ENCODE data around the gene CFB.
"Not testable (repeated sequence)": the region's sequence is repeated elsewhere in the genome, so short reads cannot be mapped to it uniquely, and the experiment has no call there.

The CFB gene

DNA sequence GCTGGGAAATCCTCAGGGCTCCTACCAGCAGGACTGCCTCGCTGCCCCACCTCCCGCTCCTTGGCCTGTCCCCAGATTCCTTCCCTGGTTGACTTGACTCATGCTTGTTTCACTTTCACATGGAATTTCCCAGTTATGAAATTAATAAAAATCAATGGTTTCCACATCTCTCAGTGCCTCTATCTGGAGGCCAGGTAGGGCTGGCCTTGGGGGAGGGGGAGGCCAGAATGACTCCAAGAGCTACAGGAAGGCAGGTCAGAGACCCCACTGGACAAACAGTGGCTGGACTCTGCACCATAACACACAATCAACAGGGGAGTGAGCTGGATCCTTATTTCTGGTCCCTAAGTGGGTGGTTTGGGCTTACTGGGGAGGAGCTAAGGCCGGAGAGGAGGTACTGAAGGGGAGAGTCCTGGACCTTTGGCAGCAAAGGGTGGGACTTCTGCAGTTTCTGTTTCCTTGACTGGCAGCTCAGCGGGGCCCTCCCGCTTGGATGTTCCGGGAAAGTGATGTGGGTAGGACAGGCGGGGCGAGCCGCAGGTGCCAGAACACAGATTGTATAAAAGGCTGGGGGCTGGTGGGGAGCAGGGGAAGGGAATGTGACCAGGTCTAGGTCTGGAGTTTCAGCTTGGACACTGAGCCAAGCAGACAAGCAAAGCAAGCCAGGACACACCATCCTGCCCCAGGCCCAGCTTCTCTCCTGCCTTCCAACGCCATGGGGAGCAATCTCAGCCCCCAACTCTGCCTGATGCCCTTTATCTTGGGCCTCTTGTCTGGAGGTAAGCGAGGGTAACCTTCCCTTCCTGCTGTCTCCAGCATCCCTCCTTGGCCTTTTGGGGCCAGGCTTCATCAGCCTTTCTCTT lies at the start of gene CFB:
Gene CFB, plus strand, starts transcription at position 589 of the 863 bp plus-strand sequence. Its CDS starts 127 bp downstream, at position 716.
- peak in 1 of 2 experiments; percentile 24 for DNase-seq

DNA sequence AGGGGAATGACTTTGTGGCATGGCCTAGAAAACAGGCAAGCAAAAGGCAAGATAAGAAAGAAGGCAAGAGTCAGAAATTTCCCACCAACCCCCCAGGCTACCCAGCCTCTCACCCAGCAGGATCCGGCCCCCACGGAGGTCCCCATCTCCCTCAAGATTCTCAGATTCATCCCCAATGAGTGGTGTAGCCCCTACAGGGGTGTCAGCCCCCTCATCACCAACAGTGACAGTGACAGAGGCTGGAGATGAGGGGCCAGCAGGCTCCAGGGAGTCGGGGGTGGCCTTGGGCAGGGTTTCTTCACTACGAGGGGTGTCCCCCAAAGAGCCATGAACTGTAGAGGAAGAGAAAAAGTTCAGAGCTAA lies 49.4 kb upstream of the CFB start:
- DNase-seq = no peak

DNA sequence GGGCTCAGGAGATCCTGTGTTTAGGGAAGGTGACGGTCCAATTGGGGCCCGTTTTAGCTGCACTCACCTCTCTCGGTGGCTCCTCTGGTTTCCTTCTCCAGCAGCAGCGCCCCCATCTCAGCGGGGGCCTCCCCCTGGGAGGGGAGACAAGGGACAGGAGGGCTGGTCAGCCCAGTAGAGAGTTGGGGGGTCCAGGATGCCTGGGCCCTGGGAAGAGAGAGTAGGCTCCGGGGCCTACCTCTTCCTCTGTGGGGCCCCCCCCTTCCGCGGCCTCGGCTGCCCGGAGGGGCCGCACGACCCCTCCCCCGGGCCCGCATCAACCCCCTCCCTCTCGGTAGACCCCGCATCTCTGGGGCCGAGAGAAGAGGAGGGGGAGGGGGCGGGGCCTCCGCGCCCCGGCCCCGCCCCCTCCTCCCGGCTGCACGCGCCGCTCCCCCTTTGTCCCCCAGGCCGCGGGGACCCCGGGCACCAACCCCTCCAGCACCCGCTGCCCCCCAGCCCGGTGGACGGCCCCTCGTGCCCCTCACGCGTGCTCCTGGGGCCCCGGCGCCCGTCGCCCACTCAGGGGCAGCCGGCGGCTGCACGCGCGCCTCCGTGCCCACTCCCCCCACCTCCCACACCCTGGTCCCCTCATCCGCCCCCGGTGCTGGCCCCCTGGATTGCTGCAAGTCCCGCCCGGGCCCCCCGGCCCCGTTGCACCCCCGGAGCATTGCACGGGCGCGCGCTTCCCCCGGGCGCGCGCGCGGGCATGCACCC lies 48.9 kb upstream of the CFB start:
- no peak for DNase-seq

DNA sequence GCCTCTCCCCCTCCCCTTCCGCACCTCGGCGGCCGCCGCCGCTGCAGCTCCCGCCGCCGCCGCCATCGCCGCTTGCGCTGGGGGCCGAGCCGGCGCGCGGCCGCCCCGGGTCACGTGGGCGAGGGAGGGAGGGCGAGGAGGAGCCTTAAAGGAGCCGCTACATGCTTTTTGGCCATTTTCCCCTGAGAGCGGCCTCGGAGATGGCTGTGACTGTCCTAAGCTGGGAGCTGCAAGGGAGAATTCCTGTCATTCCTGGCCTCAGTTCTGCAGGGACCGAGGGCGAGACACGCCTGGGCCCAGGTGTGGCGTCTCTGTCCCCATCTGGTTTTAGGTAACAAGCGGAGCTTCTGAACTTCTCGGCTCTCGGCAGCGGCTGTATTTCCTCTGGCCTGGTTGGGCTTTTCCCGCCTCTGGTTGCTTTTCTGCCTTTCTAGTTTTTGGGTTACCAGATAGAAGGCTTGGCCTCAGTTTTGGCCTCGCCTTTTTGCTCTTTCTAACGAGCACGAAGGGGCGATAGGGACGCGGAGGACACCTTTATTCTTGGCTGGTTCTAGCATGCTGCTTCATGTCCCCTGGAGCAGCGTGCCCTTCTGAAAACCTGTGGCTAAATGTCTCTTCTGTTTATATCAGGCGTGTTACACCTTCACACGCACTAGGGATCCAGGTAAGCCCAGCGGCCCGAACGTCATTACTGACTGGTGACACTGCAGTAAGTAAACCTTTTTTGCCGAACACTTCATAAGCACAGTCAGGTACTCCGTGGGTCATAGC lies 48.1 kb upstream of the CFB start, which contains the start of gene EHMT2:
Gene EHMT2, minus strand, starts transcription at position 87 of the 771 bp plus-strand sequence. Its CDS starts 21 bp downstream, at position 66.
- DNase-seq = peak; percentile 83 to 86

DNA sequence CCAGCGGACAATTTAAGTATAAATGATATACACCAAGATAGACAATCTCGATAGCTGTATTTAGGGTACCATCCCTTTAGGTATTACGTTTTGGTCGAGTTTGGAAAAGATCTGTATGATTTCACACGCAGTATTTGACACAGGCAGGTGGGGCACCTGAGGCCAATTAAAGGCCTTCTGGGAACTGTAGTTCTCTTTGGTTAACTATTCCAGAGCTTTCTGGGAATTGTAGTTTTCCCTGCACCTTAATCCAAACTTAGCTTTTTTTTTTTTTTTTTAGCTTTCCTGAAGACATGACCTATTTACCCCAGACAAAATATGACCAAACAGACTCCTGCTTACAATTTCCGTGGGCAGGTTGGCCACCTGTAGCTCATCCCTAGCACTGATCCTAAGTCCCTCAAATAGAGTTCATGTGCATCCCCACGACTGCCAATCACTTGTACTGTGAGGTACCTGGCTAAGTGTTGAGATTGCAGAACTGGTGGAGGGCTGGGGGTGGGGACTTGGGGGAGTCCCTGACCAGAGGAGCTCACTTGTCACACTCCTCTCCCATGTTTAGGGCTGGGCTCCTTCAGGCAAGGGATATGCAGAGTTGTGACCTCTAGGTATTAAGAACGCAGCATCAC lies 47.4 kb upstream of the CFB start:
- DNase-seq = peak in 1 of 2 experiments; percentile 32

DNA sequence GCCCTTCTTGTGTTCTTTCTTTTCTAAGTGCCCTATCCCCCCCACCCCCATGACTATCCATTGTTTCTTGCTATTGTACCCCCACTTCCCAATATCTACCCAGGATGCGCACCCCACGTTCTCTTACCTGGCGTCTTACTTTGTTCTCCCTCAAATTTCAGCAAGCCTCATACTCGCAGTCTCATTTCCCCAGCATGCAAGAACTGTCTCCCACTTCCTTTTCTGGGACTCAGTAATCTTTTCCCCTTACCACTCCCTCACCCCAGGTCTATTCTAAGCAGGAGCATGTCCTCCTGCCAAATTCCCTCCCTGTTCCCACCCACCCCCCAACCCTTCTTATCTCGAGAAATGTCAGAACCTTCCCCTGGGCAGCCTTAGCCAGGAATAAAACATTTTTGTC lies 46.7 kb upstream of the CFB start:
- no peak for DNase-seq

DNA sequence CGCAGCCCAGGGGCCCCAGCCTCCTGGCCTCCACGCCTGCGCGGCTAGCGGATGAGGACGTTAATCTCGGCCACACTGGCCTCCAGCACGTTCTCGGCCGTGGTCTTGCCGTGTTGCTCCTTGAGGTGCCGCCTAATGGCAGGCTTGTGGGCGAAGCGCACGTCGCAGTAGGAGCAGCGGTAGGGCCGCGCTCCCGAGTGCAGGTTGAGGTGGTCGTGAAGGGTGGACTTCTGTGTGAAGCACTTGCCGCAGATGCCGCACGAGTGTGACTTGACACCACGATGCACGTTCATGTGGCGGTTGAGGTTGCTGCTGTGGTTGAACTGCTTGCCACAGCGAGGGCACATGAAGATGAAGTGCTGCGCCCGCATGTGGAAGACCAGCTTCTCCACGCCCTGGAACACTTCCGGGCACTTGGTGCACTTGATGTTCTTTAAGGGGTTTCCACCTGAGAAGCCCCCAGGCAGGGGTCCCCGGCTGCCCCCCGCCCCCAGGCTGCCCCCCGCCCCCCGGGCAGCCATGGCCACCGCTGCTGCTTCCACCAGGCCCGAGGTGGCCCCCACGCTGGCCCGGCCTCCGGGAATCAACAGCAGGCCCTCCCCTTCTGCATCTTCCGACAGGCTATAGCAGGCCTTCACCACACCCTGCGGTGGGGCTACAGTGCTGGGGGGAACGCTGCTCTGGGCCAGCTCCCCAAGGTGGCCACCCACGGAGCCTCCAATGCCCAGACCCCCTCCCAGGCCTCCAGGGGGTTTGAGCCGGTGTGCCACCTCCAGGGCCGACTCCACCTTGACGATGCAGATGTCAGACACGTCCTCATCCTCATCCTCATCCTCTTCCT lies 45.8 kb upstream of the CFB start:
- DNase-seq = no peak

DNA sequence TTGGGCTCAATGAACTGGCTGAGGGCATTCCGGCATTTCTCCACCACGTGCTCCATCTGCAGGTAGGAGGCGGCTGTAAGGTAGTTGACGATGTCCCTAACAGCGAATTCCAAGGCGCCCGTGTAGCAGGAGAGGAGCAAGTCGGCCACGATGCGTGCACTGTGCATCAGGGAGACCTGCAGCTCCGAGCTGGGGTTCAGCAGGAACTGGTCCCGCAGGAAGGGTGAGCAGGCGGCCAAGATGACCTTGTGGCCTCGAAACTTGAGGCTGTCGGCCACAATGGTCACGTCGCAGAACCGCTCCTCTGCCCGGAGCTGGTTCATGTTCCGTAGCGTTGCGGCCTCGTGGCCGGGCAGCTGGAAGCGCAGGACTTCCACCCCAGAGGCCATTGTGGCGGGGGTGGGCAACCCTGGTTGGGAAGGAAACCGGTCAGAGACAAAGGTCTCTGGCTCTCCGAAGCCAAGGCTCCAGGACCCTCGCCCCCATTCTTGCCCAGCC lies 44.9 kb upstream of the CFB start:
- DNase-seq = no peak

DNA sequence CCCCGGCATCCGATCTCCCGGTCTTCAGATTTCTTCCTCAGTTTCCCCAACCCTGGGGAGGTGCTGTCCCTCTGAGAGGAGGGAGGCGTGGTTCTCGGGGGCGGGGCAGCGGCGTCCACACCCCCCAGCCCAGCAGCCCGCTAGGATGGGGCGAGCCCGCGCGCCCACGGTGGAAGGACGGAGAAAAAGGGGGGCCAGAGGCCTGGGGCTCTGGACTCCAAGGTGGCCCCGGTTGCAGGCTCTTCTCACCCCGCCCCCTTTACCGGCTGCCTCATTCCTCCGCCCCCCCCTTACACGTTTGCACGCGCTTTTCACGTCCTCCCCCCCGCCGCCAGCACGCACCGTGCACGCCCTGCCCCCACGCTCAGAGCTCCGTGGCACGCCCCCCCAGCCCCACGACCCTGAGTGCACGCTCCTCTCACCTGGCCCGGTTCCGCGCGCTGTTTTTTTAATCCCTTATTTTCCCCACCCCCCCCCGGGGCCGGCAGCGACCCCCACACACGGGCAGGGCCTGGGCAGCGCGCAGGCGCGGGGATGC lies 44.4 kb upstream of the CFB start:
- DNase-seq = peak; percentile 65 to 72

DNA sequence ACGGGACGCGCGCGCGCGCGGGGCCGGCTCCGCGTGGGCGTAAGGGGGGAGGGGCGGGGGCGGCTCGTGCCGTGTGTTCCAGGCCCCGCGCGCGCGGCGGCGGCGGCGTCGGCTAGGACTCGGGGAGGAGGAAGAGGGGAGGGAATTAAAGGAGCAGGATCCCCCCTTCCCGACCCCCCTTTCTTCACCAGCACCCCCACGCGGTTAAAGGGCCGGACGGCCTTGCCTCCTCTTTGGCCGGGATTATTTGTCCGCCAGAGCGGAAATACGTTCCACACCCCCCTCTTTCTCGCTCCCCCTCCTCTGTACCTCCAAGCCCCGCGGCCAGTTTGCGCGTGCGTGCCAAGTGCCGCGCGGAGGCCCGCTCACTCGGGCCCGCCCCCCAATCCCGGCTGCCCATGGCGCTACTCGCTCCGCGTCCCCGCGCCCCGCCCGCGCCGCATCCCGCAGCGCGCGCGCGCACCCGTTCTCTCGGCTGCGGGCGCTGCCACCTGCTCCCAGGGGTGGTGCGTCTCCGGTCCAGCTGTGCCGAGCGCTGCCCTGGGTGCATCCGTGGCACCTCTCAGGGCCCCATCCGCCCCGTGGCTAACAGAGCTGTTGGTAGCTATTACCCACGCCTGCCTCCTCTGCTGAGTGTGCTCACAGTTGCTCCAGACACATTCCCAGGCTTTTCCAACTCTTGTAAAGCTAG lies 43.8 kb upstream of the CFB start, which contains the start of gene ZBTB12:
Gene ZBTB12, minus strand, starts transcription at position 134 of the 691 bp plus-strand sequence. CDS start 781 bp downstream, outside the sequence.
- peak; percentile 85 to 88 for DNase-seq

DNA sequence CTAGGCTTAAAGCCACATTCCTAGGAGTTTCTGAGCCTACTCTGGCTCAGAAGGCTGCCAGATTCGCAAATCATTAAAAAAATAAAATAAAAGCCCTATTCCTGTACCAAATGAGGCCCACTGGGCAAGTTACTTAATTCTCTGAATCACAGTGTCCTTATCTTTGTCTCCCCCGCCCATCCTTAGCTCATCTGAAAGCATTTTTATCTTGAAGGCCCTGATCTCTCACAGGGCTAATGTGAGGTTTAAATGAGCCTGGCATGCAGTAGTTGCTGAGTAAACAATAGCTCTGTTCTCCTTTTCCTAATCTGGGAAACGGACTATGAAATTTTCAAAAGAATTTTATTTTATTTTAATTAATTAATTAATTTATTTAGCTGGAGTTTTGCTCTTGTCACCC lies 41.9 kb upstream of the CFB start:
- no peak for DNase-seq

DNA sequence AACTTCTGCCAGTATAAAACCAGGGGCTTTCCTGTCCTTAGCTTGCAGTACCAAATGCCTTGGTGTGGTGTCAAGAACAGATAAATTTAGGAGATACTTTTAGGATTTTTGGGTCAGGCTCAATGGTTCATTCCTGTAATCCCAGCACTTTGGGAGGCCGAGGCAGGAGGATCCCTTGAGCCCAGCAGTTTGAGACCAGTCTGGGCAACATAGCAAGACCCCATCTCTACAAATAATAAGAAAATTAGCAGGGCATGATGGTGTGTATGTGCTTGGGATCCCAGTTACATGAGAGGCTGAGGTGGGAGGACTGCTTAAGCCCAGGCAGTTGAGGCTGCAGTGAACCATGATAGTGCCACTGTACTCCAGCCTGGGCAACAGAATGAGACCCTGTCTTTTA lies 40.9 kb upstream of the CFB start:
- no peak for DNase-seq

DNA sequence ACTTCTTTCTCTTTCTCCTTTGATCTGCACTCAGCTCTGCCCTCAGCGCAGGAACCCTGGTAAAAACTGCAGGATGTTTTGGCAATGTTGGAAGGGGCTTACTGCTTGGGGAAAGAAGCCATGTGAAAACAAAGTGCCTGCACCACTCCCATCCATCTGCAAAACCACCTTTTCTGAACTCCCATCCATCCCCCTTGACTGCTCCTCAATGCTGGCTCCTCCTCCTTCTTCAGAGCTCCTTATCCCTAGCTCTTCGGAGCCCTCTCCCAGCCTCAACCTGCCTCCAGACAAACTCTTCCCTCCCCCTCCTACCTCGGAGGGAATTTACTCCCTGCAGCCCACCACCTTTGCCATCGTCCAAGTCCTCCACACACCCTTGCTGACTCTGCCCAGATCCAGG lies 39.8 kb upstream of the CFB start:
- no peak for DNase-seq

DNA sequence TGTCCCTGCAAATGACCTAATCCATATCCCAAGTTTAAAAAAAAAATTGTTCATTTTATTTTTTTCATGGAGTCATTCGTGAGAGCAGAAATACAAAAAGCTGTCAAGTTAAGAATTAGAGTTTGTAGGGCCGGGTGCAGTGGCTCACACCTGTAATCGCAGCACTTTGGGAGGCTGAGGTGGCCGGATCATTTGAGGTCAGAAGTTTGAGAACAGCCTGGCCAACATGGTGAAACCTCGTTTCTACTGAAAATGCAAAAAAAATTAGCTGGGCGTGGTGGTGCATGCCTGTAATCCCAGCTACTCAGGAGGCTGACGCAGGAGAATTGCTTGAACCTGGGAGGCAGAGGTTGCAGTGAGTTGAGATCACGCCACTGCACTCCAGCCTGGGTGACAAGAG lies 39.2 kb upstream of the CFB start:
- DNase-seq = not testable (repeated sequence)

DNA sequence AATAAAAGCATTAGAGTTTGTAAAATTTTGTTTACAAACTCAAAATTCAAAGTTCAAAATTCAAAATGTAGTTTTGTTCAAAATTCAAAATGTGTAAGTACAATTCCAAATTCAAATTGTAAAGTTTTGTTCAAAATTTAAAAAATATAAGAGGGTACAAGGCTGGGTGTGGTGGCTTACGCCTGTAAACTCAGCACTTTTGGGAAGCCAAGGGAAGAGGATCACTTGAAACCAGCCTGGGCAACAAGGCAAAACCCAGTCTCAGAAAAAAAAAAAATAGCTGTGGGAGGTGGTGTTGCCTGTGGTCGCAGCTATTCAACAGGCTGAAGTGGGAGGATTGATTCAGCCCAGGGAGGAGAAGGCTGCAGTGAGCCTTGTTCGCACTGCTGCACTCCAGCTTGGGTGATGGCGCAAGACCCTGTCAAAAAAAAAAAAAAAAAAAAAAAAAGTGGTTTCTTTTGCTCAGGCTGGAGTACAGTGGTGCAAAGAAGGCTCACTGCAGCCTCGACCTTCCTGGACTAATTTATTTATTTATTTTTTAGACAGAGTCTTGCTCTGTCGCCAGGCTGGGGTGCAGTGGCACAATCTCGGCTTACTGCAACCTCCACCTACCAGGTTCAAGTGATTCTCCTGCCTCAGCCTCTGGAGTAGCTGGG lies 38.6 kb upstream of the CFB start:
- DNase-seq = no peak

DNA sequence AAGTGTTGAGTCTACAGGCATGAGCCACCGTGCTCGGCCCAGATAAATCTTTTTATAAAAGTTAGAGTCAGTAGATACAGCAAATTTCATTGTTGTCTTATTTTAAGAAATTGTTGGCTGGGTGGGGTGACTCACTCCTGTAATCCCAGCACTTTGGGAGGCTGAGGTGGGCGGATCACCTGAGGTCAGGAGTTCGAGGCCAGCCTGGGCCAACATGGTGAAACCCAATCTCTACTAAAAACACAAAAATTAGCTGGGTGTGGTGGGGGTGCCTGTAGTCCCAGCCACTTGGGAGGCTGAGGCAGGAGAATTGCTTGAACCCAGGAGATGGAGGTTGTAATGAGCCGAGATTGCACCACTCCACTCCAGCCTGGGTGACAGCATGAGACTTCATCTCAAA lies 37.6 kb upstream of the CFB start:
- not testable (repeated sequence) for DNase-seq

DNA sequence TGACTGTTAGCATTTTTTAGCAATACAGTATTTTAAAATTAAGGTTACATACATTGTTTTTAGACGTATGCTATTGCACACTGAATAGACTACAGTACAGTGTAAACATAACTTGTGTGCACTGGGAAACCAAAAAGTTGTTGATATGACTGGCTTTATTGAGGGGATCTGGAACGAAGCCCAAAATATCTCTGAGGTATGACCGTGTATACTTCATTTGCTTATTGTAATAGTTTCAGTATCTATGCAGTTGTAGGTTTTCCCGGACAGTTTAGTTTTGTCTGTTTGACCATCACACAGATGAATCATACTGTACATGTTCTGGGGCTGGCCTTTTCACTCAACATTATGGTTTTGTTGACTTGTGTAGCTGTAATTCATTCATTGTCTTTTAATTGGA lies 37.1 kb upstream of the CFB start:
- no peak for DNase-seq

DNA sequence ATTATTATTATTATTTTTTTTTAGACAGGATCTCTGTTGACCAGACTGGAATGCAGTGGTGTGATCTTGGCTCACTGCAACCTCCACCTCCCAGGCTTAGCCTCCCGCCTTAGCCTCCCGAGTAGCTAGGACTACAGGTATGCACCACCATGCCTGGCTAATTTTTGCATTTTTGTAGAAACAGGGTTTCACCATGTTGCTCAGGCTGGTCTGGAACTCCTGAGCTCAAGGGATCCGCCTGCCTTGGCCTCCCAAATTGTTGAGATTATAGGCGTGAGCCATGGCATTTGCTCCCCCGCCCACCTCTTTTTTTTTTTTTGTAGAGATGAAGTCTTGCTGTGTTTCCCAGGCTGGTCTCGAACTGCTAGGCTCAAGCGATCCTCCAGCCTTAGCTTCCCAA lies 36.6 kb upstream of the CFB start:
- DNase-seq = not testable (repeated sequence)

DNA sequence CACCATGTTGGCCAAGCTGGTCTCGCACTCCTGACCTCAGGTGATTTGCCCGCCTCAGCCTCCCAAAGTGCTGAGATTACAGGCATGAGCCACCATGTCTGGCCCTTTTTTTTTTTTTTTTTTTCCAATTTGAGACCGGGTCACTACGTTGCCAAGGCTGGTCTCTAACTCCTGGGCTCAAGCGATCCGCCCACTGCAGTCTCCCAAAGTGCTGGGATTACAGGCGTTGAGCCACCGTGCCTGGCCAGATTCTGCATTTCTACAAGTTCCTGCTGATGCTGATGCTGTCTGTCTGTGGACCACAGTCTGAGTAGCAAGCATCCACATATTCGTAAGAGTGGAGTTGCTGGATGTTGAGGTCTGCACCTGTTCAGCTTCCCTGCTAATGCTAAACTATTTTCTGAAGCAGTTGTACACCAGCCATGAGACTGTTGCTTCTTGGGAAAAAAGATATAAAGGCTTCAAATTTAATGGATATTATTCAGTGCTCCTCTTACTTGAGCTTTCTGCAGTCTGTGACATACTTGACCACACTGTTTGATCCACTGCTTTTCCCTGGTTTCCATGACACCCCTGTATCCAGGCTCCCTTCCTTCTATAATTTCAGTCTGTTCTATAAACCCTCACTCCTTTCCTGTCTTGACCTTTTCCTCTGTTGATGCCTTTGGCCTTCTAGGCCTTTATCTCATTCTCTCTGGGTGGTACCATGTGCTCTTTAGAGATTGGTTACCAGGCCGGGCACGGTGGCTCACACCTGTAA lies 33.9 kb upstream of the CFB start:
- no peak for DNase-seq

Measured in activated CD4-positive, alpha-beta T cell treated with anti-CD3 and anti-CD28 coated beads, Interleukin-2, amount 50 U/mL, for 48 hours (primary cell).